Body of pancreas (tissue), 4 donors: Measurements from ENCODE around the gene RSPH9. TPM values are rescaled to one million over a fixed set of nuclear protein-coding genes. Genes with fewer than 3 reads are reported as not detected.
A peak's percentile ranks its signal among the peaks of the same experiment; 100 is the strongest.

Source experiments
- ATAC-seq: fragments of 150-250 bp; one replicate; pipeline ENCODE4 v1.9.1; 2016
- DNase-seq, 4 donors: peaks; one replicate each; pipeline ENCODE4 v3.0.0-alpha.2; 2019
- H3K27ac ChIP-seq, 4 donors: fragments of 200-600 bp; sonication (generic); 1 replicate in 3 of 4; 2 replicates in 1 of 4; pipeline versions ENCODE4 v1.5.1 to v1.6.1; 2016 to 2019; ENCODE audit warnings: mild to moderate bottlenecking in 1 of 4, mixed read lengths in 1 of 4, moderate library complexity in 1 of 4
- H3K27me3 ChIP-seq, 2 donors: fragments of 200-600 bp; sonication (generic); one replicate each; pipeline ENCODE4 v1.6.0; 2016; ENCODE audit warnings: mild to moderate bottlenecking in 1 of 2
- H3K36me3 ChIP-seq, 2 donors: fragments of 200-600 bp; sonication (generic); replicated peaks in 1 of 2; 2 replicates each; pipeline ENCODE4 v1.5.1; 2016; ENCODE audit warnings: low read depth in 2 of 2; ENCODE audit not compliant: insufficient read depth in 1 of 2
- H3K4me1 ChIP-seq: fragments of 200-600 bp; sonication (generic); one replicate; pipeline ENCODE4 v1.6.0; 2016
- H3K4me3 ChIP-seq, 2 donors: fragments of 200-600 bp; sonication (generic); 1 replicate in 1 of 2; 2 replicates in 1 of 2; pipeline ENCODE4 v1.5.1; 2016 to 2019
- H3K9me3 ChIP-seq, 3 donors: fragments of 200-600 bp; sonication (generic); 1 replicate in 2 of 3; 2 replicates in 1 of 3; pipeline ENCODE4 v1.5.1; 2016
- POLR2A ChIP-seq, 3 donors: fragments of 450-650 bp; IDR thresholded peaks; one replicate each; pipeline ENCODE4 v1.6.1; 2016; ENCODE audit warnings: antibody characterized with exemption in 3 of 3, mild to moderate bottlenecking in 2 of 3
- WGBS, 2 donors: methylation state at CpG; one replicate each; pipeline ENCODE4 v1.1.5; 2017; 5-methylcytosine and 5-hydroxymethylcytosine counted together
- intact Hi-C: fragments of 100-400 bp; cut with DNase I; formaldehyde crosslinking; loops from one replicate; pipeline ENCODE4 v1.15.1; 2023
- total RNA-seq, 2 donors: library from RNA; depleted of rRNA; stranded (reverse); fragments of >200 nt; gene quantifications; one replicate each; pipeline ENCODE4 v1.1.0, GENCODE V29; 2016
- TF ChIP-seq, protein P1 (sequence below), 7 experiments: fragments of 450-650 bp in 4 of 7; fragments of 200-600 bp in 3 of 7; sonication (generic) in 3 of 7; IDR thresholded peaks; one replicate each; pipeline ENCODE4 v1.5.1; 2016 to 2019; ENCODE audit warnings: antibody characterized with exemption in 7 of 7

The RSPH9 gene
- total RNA-seq, 2 donors from 2014 or later, result not detected

- TF ChIP-seq, protein P1, sequence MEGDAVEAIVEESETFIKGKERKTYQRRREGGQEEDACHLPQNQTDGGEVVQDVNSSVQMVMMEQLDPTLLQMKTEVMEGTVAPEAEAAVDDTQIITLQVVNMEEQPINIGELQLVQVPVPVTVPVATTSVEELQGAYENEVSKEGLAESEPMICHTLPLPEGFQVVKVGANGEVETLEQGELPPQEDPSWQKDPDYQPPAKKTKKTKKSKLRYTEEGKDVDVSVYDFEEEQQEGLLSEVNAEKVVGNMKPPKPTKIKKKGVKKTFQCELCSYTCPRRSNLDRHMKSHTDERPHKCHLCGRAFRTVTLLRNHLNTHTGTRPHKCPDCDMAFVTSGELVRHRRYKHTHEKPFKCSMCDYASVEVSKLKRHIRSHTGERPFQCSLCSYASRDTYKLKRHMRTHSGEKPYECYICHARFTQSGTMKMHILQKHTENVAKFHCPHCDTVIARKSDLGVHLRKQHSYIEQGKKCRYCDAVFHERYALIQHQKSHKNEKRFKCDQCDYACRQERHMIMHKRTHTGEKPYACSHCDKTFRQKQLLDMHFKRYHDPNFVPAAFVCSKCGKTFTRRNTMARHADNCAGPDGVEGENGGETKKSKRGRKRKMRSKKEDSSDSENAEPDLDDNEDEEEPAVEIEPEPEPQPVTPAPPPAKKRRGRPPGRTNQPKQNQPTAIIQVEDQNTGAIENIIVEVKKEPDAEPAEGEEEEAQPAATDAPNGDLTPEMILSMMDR (IDR thresholded peaks at IDR 0.05), result no peak
- no peak for TF ChIP-seq POLR2A (IDR thresholded peaks at IDR 0.05)
- ATAC-seq (no peak), DNase-seq (no peak)
- intact Hi-C loops, result no loop called here
- no peak overlapping the region for H3K4me3 ChIP-seq
- no peak overlapping the region for H3K27ac ChIP-seq
- no peaks in the 10 kb centered on the region for H3K9me3 ChIP-seq
- 50 to 56% methylated on average over 2 of the region's 2 CpGs for WGBS, 2 donors
- peaks cover 21% of the 10 kb centered on the region for H3K4me1 ChIP-seq
- H3K36me3 ChIP-seq, result no peaks in the 10 kb centered on the region
- no peaks in the 10 kb centered on the region for H3K27me3 ChIP-seq
Measured at GRCh38 chr6:43689421-43689820, 44.6 kb downstream of the RSPH9 start.

DNA sequence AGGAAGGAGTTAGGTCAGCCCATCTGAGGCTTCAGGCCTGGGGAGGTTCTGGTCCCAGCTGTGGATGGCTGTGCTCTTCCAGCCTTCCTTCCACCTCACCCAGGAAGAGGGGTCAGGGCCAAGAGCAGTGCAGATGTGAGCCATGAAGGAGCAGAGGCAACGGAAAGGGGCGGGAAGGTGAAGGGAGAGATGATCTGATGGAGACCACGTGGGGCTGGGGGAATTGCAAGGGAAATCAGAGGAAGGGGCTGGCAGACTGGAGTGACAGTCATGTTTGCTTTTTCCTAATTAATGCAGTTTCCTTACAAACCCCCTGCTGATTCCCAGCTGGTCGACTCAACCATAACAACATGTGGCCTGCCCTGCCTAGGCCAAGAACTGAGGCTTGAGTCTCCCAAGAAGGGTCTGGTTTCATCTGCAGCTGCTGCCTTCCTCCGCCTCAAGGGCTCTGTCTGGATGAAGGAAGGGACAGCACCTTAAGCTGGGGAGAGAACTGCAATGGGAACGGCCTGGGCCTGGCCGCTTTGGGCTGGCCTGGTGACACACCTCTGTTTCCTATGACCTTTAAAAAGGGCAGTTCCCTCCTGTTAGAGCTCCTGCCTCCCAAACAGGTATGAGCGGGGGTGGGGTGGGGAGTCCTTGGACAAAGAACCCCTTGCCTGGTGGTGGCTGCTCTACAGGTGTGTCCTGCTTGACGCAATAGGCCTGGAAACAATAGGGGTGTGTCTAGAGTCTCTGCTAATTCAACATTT, 50.6 kb downstream of the RSPH9 start:
- intact Hi-C loops, result no loop called here
- Histone ChIP-seq H3K4me3 (no peak overlapping the region), H3K27me3 (no peaks in the 10 kb centered on the region), H3K36me3 (no peaks in the 10 kb centered on the region), H3K27ac (peak overlapping the region in 3 of 4 donors; percentile 26 to 68 (median 56)), H3K9me3 (no peaks in the 10 kb centered on the region), H3K4me1 (peaks cover 24% of the 10 kb centered on the region)
- 67 to 88% methylated on average over 4 to 9 of the region's 9 CpGs for WGBS, 2 donors
- ATAC-seq, result peak; percentile 65
- peak; percentile 39 to 55 (median 51) for DNase-seq
- no peak for TF ChIP-seq POLR2A (IDR thresholded peaks at IDR 0.05)
- TF ChIP-seq, protein P1 (IDR thresholded peaks at IDR 0.05), result no peak

DNA sequence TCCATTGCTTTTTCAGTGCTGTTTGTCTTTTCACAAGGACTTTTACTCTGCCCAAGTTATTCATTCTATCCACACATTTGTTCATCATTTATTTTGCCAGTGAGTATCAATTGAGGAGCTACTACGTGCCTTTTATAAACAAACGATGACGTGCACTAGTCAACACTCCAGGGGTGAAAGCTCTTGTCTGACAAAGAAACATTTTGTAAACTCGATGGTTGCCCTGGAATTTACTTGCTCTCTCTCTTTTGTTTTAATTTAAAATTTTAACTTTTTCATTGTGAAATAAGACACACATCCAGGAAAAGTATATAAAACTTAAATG, 51.1 kb downstream of the RSPH9 start:
- Histone ChIP-seq H3K4me3 (no peak overlapping the region), H3K27me3 (no peaks in the 10 kb centered on the region), H3K4me1 (peaks cover 29% of the 10 kb centered on the region), H3K36me3 (no peaks in the 10 kb centered on the region), H3K9me3 (no peaks in the 10 kb centered on the region), H3K27ac (peak overlapping the region in 3 of 4 donors; percentile 26 to 68 (median 56))
- no peak for DNase-seq
- TF ChIP-seq, protein P1 (IDR thresholded peaks at IDR 0.05), result no peak
- TF ChIP-seq POLR2A (IDR thresholded peaks at IDR 0.05), result no peak
- intact Hi-C loops, result no loop called here
- no peak for ATAC-seq
- WGBS, 2 donors, result 56 to 60% methylated on average over 4 of the region's 4 CpGs

DNA sequence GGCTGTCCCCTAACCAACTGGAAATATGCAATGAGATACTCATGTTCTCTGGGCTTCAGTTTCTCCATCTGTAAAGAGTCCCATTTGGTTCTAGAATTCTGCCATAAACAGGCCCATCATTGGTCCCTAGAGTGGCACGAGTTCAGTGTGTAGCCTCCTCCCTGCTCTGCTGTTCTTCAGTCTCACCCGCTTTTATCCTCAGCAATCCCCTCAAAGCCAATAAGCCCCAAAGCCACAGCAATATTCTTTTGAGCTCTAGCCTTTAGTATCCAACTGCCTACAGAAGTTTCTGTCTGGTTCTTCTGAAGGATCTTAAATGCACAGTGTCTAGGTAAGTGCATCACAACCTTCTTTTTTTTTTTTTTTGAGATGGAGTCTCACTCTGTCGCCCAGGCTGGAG, 52.6 kb downstream of the RSPH9 start:
- no peak for ATAC-seq
- Histone ChIP-seq H3K4me1 (peaks cover 35% of the 10 kb centered on the region), H3K4me3 (no peak overlapping the region), H3K9me3 (no peaks in the 10 kb centered on the region), H3K36me3 (no peaks in the 10 kb centered on the region), H3K27ac (no peak overlapping the region), H3K27me3 (no peaks in the 10 kb centered on the region)
- TF ChIP-seq POLR2A (IDR thresholded peaks at IDR 0.05), result no peak
- TF ChIP-seq, protein P1 (IDR thresholded peaks at IDR 0.05), result no peak
- intact Hi-C loops, result no loop called here
- 84% methylated on average over 2 to 3 of the region's 3 CpGs for WGBS, 2 donors
- DNase-seq, result no peak
